ENCODE measurements around the gene CABP5. TPM values are rescaled to one million over a fixed set of nuclear protein-coding genes. Genes with fewer than 3 reads are reported as not detected.

The CABP5 gene
- total RNA-seq, 1 experiment from 2014 or later: not detected

DNA sequence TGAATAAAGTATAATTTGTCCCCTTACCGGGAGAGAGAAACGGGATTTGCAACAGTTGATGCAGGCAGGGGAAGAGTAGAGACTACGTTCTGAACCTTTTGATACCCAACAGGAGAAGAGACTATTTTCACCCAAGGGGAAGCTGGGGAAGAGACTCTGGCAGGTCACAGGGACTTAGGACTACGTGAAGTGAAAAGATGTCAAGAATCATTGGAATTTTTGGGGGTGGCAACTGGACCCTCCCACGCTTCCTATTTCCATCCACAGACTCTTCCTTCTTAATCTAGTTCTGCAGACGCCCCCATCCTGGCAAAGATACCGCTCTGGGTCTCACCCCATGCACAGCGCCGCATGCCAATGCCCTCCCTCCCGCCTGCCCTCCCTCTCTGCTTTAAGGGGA is 13.8 kb downstream of the CABP5 start:
- no peaks in the 10 kb centered on the region for H3K9me3 ChIP-seq (ENCODE audit: control insufficient read depth in 1 of 2, insufficient read depth in 1 of 2, low read depth in 1 of 2, low read length in 2 of 2)
- no TSS peak for BruUV-seq (replicated peaks)

DNA sequence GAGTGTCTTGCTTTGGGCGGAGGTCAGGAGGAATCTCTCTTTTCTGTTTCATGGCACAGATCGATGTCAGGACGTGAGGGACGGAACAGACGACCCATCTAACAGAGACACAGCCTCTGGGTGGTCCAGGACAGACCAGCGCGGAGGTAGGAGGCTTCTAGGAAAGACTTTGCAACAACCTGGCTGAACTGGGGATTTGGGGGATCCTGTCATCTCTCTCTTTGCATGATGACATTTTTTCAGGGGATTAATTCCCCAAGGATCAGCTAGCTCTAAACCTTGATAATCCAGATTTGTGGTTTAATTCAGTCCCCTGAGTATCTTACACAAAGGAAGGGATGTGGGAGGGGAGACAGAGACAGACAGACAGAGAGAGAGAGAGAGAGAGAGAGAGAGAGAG is 14.4 kb downstream of the CABP5 start:
- H3K9me2 ChIP-seq (ENCODE audit: insufficient read depth): no peaks in the 10 kb centered on the region
- H3K4me3 ChIP-seq (replicated peaks in 1 of 2; ENCODE audit: low read depth in 1 of 2, low read length in 2 of 2): no peak overlapping the region
- H3K79me2 ChIP-seq (ENCODE audit: insufficient read depth, low read length): no peaks in the 10 kb centered on the region
- H3K9me3 ChIP-seq (ENCODE audit: control insufficient read depth in 1 of 2, insufficient read depth in 1 of 2, low read depth in 1 of 2, low read length in 2 of 2): no peaks in the 10 kb centered on the region
- POLR2A ChIA-PET: no interaction called here
- BruUV-seq (replicated peaks): no TSS peak
- RAD21 ChIA-PET (ENCODE audit: low non-redundant PET in 1 of 2, low total read pairs in 2 of 2, uncharacterized antibody in 2 of 2, unreplicated experiment in 2 of 2): no interaction called here
- no peaks in the 10 kb centered on the region for H3K4me1 ChIP-seq (ENCODE audit: control insufficient read depth in 1 of 2, insufficient read depth in 2 of 2, low read length in 2 of 2)
- H3K27me3 ChIP-seq (ENCODE audit: insufficient read depth, low read length): peaks cover 3% of the 10 kb centered on the region; the same call in 1 of the 2 replicates
- H2AFZ ChIP-seq (ENCODE audit: low read depth, low read length, poor library complexity, severe bottlenecking): no peak overlapping the region
- H4K20me1 ChIP-seq (ENCODE audit: insufficient read depth): no peaks in the 10 kb centered on the region
- CTCF ChIA-PET: no interaction called here
- DNase-seq (ENCODE audit: low read depth, low spot score) (no peak), ATAC-seq (no peak; the same call in 1 of the 2 replicates)
- intact Hi-C loops (cut with micrococcal nuclease): no loop called here
- no peaks in the 10 kb centered on the region for H3K36me3 ChIP-seq (ENCODE audit: control insufficient read depth in 1 of 2, insufficient read depth in 2 of 2, low read length in 2 of 2)
- no peak overlapping the region for H3K27ac ChIP-seq (ENCODE audit: low read depth, low read length)
- H3K4me2 ChIP-seq (ENCODE audit: low read length): no peak overlapping the region
- no peak overlapping the region for H3K9ac ChIP-seq (ENCODE audit: low read length)
- TF ChIP-seq CBX3 (IDR thresholded peaks at IDR 0.05; ENCODE audit: low read depth): no peak
- TF ChIP-seq POLR2A (IDR thresholded peaks at IDR 0.05; ENCODE audit: borderline replicate concordance, extremely low read depth, insufficient read depth, insufficient read length): no peak
- no peak for TF ChIP-seq FOSL1 (IDR thresholded peaks at IDR 0.05; ENCODE audit: low read depth)
- TF ChIP-seq SRF (IDR thresholded peaks at IDR 0.05; ENCODE audit: low read depth): no peak
- TF ChIP-seq, protein P1, sequence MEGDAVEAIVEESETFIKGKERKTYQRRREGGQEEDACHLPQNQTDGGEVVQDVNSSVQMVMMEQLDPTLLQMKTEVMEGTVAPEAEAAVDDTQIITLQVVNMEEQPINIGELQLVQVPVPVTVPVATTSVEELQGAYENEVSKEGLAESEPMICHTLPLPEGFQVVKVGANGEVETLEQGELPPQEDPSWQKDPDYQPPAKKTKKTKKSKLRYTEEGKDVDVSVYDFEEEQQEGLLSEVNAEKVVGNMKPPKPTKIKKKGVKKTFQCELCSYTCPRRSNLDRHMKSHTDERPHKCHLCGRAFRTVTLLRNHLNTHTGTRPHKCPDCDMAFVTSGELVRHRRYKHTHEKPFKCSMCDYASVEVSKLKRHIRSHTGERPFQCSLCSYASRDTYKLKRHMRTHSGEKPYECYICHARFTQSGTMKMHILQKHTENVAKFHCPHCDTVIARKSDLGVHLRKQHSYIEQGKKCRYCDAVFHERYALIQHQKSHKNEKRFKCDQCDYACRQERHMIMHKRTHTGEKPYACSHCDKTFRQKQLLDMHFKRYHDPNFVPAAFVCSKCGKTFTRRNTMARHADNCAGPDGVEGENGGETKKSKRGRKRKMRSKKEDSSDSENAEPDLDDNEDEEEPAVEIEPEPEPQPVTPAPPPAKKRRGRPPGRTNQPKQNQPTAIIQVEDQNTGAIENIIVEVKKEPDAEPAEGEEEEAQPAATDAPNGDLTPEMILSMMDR (IDR thresholded peaks at IDR 0.05 in 2 of 3, conservative IDR thresholded peaks at IDR 0.05 in 1 of 3; ENCODE audit: borderline replicate concordance in 1 of 3, insufficient read depth in 1 of 3, low read depth in 2 of 3, low read length in 2 of 3): no peak
- no peak for TF ChIP-seq ZFX (IDR thresholded peaks at IDR 0.05)

More for the DNA sequence above, 13.8 kb downstream of the CABP5 start:
- Histone ChIP-seq H3K79me2 (ENCODE audit: insufficient read depth, low read length) (no peaks in the 10 kb centered on the region), H4K20me1 (ENCODE audit: insufficient read depth) (no peaks in the 10 kb centered on the region), H3K9me2 (ENCODE audit: insufficient read depth) (no peaks in the 10 kb centered on the region), H3K4me3 (replicated peaks in 1 of 2; ENCODE audit: low read depth in 1 of 2, low read length in 2 of 2) (no peak overlapping the region), H3K4me2 (ENCODE audit: low read length) (no peak overlapping the region), H3K36me3 (ENCODE audit: control insufficient read depth in 1 of 2, insufficient read depth in 2 of 2, low read length in 2 of 2) (no peaks in the 10 kb centered on the region), H3K27me3 (ENCODE audit: insufficient read depth, low read length) (peaks cover 3% of the 10 kb centered on the region; the same call in 1 of the 2 replicates), H3K9ac (ENCODE audit: low read length) (no peak overlapping the region), H2AFZ (ENCODE audit: low read depth, low read length, poor library complexity, severe bottlenecking) (no peak overlapping the region), H3K4me1 (ENCODE audit: control insufficient read depth in 1 of 2, insufficient read depth in 2 of 2, low read length in 2 of 2) (no peaks in the 10 kb centered on the region), H3K27ac (ENCODE audit: low read depth, low read length) (no peak overlapping the region)
- ChIA-PET POLR2A (no interaction called here), CTCF (no interaction called here), RAD21 (ENCODE audit: low non-redundant PET in 1 of 2, low total read pairs in 2 of 2, uncharacterized antibody in 2 of 2, unreplicated experiment in 2 of 2) (no interaction called here)
- TF ChIP-seq POLR2A (IDR thresholded peaks at IDR 0.05; ENCODE audit: borderline replicate concordance, extremely low read depth, insufficient read depth, insufficient read length) (no peak), RAD21 (IDR thresholded peaks at IDR 0.05; ENCODE audit: low read depth) (no peak), POLR2AphosphoS5 (IDR thresholded peaks at IDR 0.05; ENCODE audit: low read depth, low read length) (no peak), SP1 (IDR thresholded peaks at IDR 0.05; ENCODE audit: low read depth) (no peak), JUND (IDR thresholded peaks at IDR 0.05) (no peak), ZFX (IDR thresholded peaks at IDR 0.05) (no peak), SIN3A (IDR thresholded peaks at IDR 0.05; ENCODE audit: low read depth) (no peak), EZH2 (IDR thresholded peaks at IDR 0.05) (no peak), CBX3 (IDR thresholded peaks at IDR 0.05; ENCODE audit: low read depth) (no peak)
- TF ChIP-seq, protein P2, sequence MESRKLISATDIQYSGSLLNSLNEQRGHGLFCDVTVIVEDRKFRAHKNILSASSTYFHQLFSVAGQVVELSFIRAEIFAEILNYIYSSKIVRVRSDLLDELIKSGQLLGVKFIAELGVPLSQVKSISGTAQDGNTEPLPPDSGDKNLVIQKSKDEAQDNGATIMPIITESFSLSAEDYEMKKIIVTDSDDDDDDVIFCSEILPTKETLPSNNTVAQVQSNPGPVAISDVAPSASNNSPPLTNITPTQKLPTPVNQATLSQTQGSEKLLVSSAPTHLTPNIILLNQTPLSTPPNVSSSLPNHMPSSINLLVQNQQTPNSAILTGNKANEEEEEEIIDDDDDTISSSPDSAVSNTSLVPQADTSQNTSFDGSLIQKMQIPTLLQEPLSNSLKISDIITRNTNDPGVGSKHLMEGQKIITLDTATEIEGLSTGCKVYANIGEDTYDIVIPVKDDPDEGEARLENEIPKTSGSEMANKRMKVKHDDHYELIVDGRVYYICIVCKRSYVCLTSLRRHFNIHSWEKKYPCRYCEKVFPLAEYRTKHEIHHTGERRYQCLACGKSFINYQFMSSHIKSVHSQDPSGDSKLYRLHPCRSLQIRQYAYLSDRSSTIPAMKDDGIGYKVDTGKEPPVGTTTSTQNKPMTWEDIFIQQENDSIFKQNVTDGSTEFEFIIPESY (IDR thresholded peaks at IDR 0.05; ENCODE audit: extremely low read depth, insufficient replicate concordance, low read length): no peak
- TF ChIP-seq, protein P3, sequence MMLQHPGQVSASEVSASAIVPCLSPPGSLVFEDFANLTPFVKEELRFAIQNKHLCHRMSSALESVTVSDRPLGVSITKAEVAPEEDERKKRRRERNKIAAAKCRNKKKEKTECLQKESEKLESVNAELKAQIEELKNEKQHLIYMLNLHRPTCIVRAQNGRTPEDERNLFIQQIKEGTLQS (IDR thresholded peaks at IDR 0.05): no peak
- no peak for DNase-seq (ENCODE audit: low read depth, low spot score)
- intact Hi-C loops (cut with micrococcal nuclease): no loop called here
- ATAC-seq: no peak
